ENCODE measurements around the gene ZNF33B.
"Not testable (repeated sequence)": the region's sequence is repeated elsewhere in the genome, so short reads cannot be mapped to it uniquely, and the experiment has no call there.

Gene ZNF33B

DNA sequence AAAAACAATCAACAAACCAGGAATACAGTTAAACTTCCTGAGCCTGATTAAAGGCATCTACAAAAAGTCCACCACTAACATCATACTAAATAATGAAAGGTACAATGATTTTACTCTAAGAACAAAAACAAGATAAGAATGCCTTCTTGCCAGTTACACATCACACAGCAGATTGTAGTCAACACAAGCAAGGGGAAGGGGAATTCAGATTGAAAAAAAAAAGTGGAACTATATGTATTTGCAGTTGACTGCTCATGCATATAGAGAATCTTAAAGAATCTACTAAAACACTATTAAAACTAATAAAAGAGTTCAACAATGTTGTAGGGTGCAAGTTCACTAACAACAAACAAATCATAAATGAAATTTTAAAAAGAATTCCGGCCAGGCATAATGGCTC is 28.5 kb downstream of the ZNF33B start:
- no peak for DNase-seq

DNA sequence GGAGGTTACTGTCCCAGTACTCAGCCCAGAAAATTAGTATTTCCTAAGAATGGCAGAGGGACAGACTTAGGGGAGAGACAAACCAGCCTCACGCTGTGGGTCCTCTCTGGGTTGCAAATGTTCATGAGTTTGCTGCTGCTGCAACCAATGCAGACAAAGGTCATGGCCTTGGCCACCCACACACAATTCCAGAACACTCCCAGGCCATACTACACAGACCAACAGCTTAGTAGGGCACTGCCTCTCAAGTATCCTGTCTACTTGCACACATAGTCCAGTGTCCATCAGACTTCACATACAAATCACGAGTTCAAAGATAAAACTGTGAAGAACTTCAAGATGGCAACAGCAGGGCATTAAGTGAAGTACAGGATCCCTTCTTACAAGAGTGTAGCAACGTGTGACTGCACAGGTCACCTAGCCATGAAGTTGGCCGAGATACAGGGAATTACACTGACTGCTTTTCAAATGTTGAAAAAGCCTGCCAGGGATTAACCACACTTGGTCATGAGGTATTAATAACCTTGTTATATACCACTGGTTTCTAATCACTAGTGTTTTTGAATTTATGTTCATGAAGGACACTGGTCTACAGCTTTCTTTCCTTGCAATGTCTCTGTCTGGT is 40.0 kb downstream of the ZNF33B start:
- no peak for DNase-seq

DNA sequence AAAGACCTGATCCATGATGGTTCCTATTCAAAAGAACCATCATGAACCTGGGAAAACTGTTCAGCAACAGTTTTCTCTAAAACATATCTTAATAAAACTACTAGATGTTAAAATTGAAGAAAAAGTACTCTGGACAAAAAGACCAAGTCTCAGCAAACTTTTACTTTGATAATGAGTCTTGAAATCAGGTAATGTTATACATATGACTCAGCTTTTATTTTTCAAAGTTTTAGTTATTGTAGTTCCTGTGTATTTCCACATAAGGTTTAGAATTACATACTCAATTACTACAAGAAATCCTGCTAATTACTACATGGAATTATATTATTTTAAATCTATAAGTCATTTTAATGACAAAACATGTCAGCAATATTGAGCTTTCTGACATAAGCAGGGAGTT is 42.2 kb downstream of the ZNF33B start:
- no peak for DNase-seq

DNA sequence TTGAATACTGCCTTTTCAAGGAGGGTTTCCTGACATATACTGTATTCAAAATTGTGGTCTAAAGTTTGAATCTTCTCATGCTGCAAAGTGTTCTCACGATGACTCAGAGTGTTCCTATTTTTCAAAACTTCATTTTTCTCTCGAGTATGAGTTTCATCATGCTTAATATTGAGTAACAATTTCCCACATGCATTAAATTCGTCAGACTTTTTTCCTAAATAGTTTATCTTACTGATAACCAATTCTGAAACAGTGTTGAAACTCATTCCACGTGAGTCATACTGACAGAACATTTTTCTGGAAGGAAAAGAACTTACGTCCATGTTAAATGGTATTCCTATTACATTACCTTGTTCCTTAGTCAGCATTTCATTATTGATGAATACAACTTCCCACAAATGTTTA is 44.1 kb downstream of the ZNF33B start:
- no peak for DNase-seq

DNA sequence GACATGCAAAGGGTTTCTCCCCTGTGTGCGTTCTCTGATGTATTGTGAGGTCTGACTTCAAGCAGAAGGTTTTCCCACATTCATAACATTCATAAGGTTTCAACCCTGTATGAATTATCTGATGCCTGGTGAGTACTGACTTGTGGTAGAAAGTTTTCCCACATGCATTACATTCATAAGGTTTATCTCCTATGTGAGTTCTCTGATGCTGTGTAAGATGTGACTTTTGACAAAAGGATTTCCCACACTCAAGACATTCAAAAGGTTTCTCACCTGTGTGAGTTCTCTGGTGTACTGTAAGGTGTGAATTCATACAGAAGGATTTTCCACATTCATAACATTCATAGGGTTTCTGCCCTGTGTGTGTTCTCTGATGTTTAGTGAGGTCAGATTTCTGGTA is 45.1 kb downstream of the ZNF33B start:
- no peak for DNase-seq

DNA sequence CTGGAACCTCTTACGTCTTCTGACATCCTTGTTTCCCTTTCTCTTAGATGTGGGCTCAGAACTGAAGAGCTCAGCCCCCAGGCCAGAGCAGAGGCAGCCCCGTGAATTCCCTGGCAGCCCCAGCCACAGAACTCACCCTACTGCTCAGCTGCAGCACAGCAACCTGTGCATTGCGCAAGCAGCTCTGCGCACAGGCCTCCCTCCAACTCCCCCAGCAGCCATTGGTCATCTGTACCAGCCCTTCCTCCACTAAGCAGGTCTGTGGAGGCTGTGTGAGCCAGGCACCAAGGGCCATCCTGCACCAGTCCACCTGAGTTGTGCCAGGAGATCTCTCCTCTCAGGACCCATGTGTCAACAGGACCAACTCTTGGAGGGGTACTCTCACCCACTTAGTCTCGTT is 54.5 kb downstream of the ZNF33B start:
- DNase-seq, result no peak

DNA sequence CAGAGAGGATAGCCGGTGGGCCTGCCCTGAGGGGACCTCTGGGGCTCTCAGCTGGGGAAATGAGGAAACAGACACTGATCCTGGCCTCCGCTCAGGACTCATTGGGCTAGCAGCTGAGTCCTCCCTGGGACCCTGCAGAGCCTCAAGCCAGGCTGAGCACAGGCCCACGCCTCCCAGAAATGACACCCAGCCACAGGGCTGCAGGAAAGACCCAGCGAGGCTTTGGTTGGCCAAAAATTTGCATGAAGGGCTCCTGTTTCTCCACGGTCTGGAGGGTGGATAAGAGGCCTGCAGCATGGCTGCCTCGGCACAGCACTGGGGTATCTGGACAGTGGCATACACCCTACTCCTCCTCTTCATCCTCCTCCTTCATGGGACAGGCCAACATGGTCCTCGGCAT is 60.4 kb downstream of the ZNF33B start:
- DNase-seq, result no peak

DNA sequence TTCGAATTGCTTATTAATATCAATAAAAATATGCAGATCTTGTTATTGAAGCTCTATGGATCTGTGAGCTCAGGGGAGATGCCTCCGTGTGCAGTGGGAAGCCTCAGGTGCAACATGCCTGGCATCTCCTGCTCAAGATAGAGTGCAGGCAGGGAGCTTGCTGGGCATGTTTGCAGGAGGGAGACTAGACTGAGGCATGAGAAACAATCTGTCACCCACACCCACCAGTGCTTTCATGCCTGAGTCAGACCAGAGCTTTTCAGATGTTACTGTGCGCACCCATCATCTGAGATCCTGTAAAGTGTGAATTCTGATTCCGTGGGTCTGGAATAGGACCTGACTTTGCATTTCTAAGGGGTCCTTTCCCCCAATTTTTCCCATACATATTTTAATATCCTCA is 62.0 kb downstream of the ZNF33B start:
- no peak for DNase-seq

DNA sequence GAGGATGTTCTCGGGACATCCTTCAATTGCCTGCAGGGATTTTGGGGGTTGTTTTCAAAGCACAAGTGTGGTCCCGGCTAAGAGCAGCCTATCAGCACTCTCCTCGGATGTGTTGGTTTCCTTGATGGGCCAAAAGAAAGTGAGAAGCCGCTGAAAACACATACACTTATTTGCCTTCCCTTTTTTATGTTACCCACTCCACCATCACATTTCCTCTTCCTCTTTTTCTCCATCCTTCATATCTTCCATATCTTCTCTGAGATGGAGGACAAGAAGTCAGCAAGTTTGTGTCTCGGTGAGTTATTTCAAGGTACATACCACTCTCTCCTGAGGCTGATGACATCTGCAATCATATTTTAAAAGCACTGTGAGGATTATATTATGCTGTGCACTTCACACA is 64.0 kb downstream of the ZNF33B start:
- no peak for DNase-seq

DNA sequence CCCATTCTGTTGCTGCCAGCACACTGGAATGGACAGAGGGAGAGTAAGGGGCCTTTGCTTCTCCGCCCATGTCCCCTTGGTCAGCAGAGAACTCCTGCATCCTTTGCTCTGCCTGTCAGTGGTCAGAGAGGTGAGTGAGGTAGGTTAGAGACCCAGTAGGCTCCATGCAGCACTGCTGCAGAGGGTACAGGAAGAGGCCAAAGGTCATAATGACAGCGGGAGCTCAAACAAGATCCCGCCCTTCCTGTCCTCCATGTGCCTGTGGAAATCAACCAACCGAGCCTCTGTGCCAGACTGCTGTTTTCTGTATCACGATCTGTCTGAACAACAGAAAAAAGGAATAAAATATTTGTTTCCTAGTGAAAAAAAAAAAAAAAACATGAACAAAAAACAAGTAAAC is 81.4 kb downstream of the ZNF33B start:
- no peak for DNase-seq

DNA sequence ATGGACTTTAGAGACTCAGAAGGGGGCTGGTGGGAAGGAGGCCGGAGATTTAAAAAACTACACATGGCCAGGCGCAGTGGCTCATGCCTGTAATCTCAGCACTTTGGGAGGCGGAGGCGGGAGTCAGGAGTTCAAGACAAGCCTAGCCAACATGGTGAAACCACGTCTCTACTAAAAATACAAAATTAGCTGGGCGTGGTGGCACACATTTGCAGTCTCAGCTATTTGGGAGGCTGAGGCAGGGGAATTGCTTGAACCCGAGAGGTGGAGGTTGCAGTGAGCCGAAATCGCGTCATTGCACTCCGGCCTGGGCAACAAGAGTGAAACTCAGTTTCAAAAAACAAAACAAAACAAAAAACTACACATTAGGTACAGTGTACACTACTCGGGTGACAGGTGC is 84.8 kb downstream of the ZNF33B start:
- DNase-seq, result not testable (repeated sequence)

DNA sequence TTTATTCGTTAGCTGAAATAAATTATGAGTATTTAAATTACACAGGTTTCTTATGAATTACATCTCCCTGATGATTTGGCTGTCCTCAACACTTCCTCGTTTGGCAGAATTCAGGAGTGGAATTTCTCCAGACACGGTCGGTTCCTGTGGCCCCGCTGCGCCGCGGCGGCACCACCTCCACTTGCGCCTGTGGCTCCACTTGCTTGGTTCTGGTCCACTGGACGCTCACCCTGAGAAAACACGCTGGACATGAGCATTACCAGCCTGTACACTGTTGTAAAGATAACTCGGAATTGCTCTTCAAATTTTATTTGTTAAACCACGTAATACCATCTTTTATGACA is 85.3 kb downstream of the ZNF33B start:
- DNase-seq, result no peak

DNA sequence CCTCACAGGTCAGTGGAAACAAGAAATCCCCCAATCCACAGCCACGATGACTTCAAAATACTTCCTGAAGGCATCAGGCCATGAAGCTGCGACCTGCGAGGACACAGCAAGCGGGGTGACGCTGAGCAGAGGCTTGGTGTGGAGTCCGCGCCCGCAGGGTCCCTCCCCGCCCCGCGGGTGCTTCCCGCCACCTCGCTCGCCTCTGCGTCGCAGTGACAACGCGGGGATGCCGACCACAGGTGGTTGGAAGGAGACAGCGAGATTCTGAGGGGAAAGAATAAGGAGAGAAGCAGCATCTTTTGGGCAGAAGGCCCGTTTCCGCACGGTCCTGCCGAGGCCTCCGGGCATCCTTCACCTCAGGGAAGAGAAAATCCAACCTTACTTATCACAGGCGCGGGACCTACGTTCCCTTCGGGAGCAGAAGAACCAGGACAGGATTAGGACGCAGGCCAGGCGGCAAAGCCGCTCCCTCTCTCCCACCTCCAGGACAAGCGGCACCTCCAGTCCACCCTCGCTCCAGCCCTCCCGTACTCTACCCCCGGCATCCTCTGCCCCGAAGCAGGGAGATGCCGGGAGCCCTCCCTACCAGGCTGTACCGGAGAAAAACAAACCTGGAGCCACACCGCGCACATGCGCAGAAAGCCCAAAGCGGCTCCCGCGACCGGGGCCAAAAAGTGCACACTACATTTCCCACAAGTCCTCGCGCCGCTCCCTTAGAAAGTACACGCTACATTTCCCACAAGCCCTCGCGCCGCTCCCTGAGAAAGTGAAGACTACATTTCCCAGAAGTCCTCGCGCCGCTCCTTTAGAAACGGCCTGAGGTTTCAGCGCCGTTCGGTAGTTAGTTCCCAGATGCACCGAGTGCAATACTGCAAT is 85.9 kb downstream of the ZNF33B start:
- DNase-seq, result peak; percentile 94

DNA sequence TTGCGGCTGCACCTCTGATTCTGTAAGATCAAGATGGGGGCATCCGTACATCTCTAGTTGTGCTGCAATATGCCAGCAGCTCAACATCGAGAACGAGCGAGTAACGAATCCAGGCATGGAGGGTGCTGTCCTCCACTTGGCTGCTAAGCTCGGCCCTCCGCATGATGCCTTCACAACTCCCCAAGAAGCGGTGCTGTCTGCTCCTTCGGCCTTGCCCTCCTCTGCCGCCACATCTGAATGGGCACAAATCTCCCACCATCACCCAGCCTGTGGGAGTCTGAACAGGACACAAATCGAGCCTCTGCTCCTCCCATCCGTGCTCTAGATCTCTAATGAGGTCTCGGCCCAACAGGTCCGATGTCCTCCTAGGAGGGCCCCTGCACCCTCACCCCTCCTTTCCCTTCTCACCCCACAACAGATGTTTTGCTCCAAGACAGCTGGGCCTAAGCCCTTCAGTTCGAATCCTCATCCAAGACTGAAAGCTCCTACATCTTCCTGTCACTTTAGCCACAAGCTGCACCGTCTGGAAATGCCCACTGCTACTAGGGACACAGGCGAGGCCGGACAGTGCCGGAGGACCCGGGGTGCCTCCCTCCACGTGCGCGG is 86.7 kb downstream of the ZNF33B start:
- no peak for DNase-seq

DNA sequence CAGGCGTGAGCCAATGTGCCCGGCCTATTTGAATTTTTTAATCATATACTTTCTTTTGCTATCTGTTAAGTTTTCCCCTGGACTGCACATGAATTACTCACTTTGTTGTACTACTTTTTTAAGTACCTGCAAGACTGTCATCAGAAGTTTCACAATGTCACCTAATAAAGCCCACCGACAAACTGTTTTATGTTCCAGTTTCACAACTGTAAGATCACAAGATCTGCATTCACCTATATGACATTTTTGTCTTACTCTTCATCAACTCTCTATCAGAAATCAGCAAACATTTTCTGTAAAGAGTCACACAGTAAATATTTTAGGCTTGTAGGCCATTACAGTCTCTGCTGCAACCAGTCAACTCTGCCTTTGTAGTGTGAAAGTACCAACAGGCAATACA is 88.5 kb downstream of the ZNF33B start:
- no peak for DNase-seq

DNA sequence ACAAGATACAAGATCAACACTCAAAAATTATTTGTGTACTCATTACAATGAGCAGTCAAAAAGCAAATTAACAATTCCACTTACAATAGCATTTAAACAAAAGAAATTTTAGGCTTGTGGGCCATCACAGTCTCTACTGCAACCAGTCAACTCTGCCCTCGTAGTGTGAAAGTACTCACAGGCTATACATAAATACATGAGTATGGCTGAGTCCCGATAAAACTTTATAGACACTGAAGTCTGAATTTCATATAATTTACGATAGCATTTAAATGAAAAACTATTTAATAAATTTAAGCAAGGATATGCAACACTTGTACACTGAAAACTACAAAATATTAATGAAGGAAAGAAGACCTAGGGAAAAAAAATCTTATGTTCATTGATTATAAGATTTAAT is 90.1 kb downstream of the ZNF33B start:
- DNase-seq, result no peak

DNA sequence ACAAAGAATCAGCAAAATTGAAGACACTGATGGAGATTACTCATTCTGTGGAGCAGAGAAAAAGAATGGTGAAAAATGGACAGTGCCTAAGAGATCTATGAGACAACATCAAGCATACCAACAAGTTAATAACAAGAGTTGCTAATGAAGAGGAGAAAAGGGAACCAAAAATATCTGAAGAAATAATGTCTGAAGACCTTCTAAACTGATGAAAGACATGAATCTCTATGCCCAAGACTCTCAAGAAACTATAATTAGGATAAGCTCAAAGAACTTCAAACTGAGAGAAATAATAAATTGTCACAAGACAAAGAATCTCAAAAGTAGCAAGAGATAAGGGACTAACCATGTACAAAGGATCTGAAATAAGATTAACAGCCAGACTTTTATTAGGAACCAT is 93.4 kb downstream of the ZNF33B start:
- DNase-seq, result no peak

DNA sequence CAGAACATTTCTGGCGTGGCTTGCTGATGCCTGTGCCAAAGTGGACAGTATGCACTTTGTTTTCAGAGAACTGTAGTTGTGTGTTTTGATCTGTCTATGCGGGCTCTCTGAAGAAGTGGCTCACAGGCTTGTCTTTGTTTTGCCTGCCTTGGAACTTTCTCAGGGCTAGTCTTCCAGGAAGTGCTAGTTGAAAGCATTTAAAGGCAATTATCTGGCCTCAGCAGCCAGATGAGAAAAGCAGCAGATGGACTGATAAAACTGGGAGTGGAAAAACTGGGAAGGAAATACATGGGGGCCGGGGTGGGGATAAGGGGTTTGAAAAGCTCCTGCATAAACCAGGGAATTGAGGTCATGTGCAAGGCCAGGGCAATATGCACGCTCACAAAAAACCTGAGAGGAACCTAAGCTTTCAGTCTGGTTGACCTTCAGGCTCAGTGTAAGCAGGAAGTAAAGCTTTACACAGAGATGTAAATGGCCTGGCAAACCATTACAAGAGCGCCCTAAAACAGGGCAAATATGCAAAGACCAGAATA is 94.5 kb downstream of the ZNF33B start:
- DNase-seq, result no peak
